Keratinocyte (primary cell): Measurements from ENCODE around the gene VASN. TPM values are rescaled to one million over a fixed set of nuclear protein-coding genes. Genes with fewer than 3 reads are reported as not detected.

ENCODE experiments used
- DNase-seq: peaks from one replicate; pipeline ENCODE4 v3.0.0-alpha.2; 2011; ENCODE audit warnings: low read depth, missing footprints, low spot score
- FAIRE-seq: peaks from 2 replicates; lab custom pipeline; 2011; peaks lifted over from hg19 to GRCh38; lab: Jason Lieb, UNC
- H2AFZ ChIP-seq: 2 replicates; pipeline ENCODE4 v1.6.0; 2012; ENCODE audit warnings: low read length, control low read depth, inconsistent platforms; ENCODE audit not compliant: control insufficient read depth
- H3K27ac ChIP-seq: 2 replicates; pipeline ENCODE4 v1.5.1; 2011; ENCODE audit warnings: low read length; ENCODE audit not compliant: control insufficient read depth, insufficient read depth
- H3K27me3 ChIP-seq: 3 replicates; pipeline ENCODE4 v1.6.0; 2011; ENCODE audit warnings: low read length; ENCODE audit not compliant: control insufficient read depth, insufficient read depth; ENCODE audit errors: extremely low read depth
- H3K36me3 ChIP-seq, 2 experiments: 2 replicates in 1 of 2; 3 replicates in 1 of 2; pipeline ENCODE4 v1.5.1; 2011; ENCODE audit warnings: low read length in 2 of 2, mild to moderate bottlenecking in 1 of 2; ENCODE audit not compliant: control insufficient read depth in 2 of 2, insufficient read depth in 2 of 2; ENCODE audit errors: extremely low read depth in 1 of 2
- H3K4me1 ChIP-seq: 3 replicates; pipeline ENCODE4 v1.5.1; 2011; ENCODE audit warnings: low read length; ENCODE audit not compliant: control insufficient read depth, insufficient read depth; ENCODE audit errors: extremely low read depth
- H3K4me2 ChIP-seq: 3 replicates; pipeline ENCODE4 v1.6.0; 2011; ENCODE audit warnings: low read depth, low read length; ENCODE audit not compliant: control insufficient read depth, insufficient read depth; ENCODE audit errors: extremely low read depth
- H3K4me3 ChIP-seq, 3 experiments: fragments of 200-600 bp in 1 of 3; sonication (generic) in 1 of 3; 2 replicates in 2 of 3; 3 replicates in 1 of 3; pipeline ENCODE4 v1.5.1; 2011 to 2016; ENCODE audit warnings: low read length in 3 of 3, mild to moderate bottlenecking in 3 of 3, control low read depth in 2 of 3, inconsistent platforms in 1 of 3, low read depth in 1 of 3, mixed read lengths in 1 of 3, mixed run types in 1 of 3, moderate library complexity in 1 of 3; ENCODE audit not compliant: control insufficient read depth in 2 of 3, insufficient read depth in 2 of 3; ENCODE audit errors: extremely low read depth in 1 of 3
- H3K79me2 ChIP-seq: 2 replicates; pipeline ENCODE4 v1.6.0; 2012; ENCODE audit warnings: low read length; ENCODE audit not compliant: control insufficient read depth, insufficient read depth
- H3K9ac ChIP-seq: 3 replicates; pipeline ENCODE4 v1.6.0; 2011; ENCODE audit warnings: low read length; ENCODE audit not compliant: control insufficient read depth, insufficient read depth; ENCODE audit errors: extremely low read depth
- H3K9me1 ChIP-seq: 3 replicates; pipeline ENCODE4 v1.6.0; 2011; ENCODE audit warnings: low read length; ENCODE audit not compliant: control insufficient read depth, insufficient read depth; ENCODE audit errors: extremely low read depth
- H3K9me3 ChIP-seq: 2 replicates; pipeline ENCODE4 v1.5.1; 2012; ENCODE audit warnings: low read depth, low read length; ENCODE audit not compliant: control insufficient read depth
- H4K20me1 ChIP-seq: 3 replicates; pipeline ENCODE4 v1.6.0; 2011; ENCODE audit warnings: low read length; ENCODE audit not compliant: control insufficient read depth, insufficient read depth; ENCODE audit errors: extremely low read depth
- CTCF ChIP-seq, 3 experiments: IDR thresholded peaks in 1 of 3; conservative IDR thresholded peaks in 1 of 3; optimal IDR thresholded peaks in 1 of 3; 2 replicates in 2 of 3; 3 replicates in 1 of 3; pipeline versions ENCODE3 to v1.5.1; 2011; ENCODE audit warnings: low read length in 3 of 3, mild to moderate bottlenecking in 3 of 3, moderate library complexity in 2 of 3, control low read depth in 1 of 3, inconsistent platforms in 1 of 3; ENCODE audit not compliant: insufficient read depth in 2 of 3; ENCODE audit errors: extremely low read depth in 1 of 3
- EZH2 ChIP-seq: IDR thresholded peaks from one replicate; pipeline ENCODE4 v1.6.1; 2012; ENCODE audit warnings: inconsistent platforms, mild to moderate bottlenecking, low read length, moderate library complexity
- dilution Hi-C: fragments of 300-500 bp; cut with MboI; formaldehyde crosslinking; loops from one replicate; pipeline ENCODE4 v1.7.0; 2020; ENCODE audit warnings: low sequenced_read_pairs; ENCODE audit not compliant: extremely low pct_ligation_motif_present
- polyA plus RNA-seq, 5 experiments: library from polyadenylated mRNA; depleted of rRNA in 3 of 5; stranded (reverse) in 3 of 5; stranded (forward) in 1 of 5; unstranded in 1 of 5; fragments of >200 nt; gene quantifications; 1 replicate in 1 of 5; 2 replicates in 3 of 5; 3 replicates in 1 of 5; pipeline versions ENCODE4 v1.2.1 to v1.2.3, GENCODE V29; 2011 to 2012; ENCODE audit warnings: missing spikeins in 2 of 5, low read depth in 1 of 5, low replicate concordance in 1 of 5

Gene VASN
- polyA plus RNA-seq, 1 donor (not counting 4 experiments of a cell fraction or from before 2014, with no cell fraction given) = 0.37 TPM

DNA sequence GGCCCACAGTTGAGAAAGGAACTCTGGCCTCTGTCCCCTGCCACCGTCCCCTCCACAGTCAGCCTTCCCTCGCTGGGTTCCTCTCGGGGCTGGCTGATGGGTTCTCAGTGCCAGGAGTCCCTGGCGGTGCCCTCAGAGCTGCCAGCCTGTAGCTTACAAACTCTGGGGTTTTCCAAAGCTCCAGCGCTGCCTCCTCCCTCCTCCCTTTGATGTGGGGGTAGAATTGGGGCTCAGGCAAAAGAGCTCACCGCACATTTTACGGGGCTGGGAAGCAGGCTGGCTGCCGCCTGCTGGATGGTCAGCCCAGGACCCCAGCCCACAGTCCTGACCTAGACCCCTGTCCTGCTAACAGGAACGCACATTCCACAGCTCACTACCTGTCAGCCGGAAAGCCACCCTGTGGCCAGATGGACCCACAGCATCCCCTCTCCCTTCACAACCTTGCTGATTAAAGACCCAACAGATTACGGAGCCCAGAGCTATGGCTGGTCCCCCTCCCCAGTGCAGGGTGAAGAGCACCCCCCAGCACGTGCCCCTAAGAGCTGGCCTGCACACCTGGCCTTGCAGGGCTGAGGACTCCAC lies 6.0 kb downstream of the VASN start:
- peak in 2 of 3 experiments; percentile 24 to 26 for TF ChIP-seq CTCF (optimal IDR thresholded peaks at IDR 0.05 in 1 of 3, IDR thresholded peaks at IDR 0.05 in 1 of 3, conservative IDR thresholded peaks at IDR 0.05 in 1 of 3; ENCODE audit: extremely low read depth in 1 of 3, insufficient read depth in 2 of 3, low read length in 3 of 3)
- no peak for TF ChIP-seq EZH2
- H3K27me3 ChIP-seq = no peaks in the 10 kb centered on the region
- H3K9me1 ChIP-seq = peaks cover under 1% of the 10 kb centered on the region
- no peak for FAIRE-seq
- peaks cover 3 to 11% of the 10 kb centered on the region in 2 experiments for H3K36me3 ChIP-seq
- DNase-seq = no peak
- H3K4me1 ChIP-seq = peaks cover 23% of the 10 kb centered on the region
- H3K27ac ChIP-seq = no peak overlapping the region
- H4K20me1 ChIP-seq = peaks cover 3% of the 10 kb centered on the region
- no peak overlapping the region for H3K4me3 ChIP-seq
- no peaks in the 10 kb centered on the region for H3K79me2 ChIP-seq
- H3K4me2 ChIP-seq = no peak overlapping the region
- no peak overlapping the region for H3K9ac ChIP-seq
- dilution Hi-C loops = no loop called here
- H3K9me3 ChIP-seq = no peaks in the 10 kb centered on the region
- H2AFZ ChIP-seq = no peak overlapping the region

DNA sequence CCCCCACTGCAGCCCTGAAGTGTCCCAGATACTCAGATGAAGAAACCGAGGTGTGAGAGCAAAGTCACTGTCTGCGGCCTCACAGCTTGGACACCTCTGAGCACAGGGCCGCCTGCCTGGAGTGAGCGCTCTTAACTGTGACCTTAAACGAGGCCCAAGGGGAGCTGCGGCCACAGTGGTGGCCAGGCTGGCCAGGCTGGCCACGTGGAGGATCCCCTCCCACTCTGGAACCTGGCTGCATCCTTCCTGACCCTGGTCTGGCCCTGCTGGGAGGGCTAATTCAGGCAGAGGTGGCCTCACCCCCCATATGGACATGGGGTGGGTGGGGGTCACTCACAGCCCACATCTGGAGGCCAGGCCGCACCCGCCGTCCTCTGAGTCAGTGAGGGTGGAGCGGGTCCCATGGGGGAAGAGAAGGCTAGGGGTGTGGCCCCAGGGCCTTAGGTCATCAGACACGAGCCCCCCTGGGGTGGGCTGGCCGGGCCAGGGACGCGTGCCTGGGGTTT lies 6.6 kb downstream of the VASN start:
- TF ChIP-seq CTCF (optimal IDR thresholded peaks at IDR 0.05 in 1 of 3, IDR thresholded peaks at IDR 0.05 in 1 of 3, conservative IDR thresholded peaks at IDR 0.05 in 1 of 3; ENCODE audit: extremely low read depth in 1 of 3, insufficient read depth in 2 of 3, low read length in 3 of 3) (no peak), EZH2 (no peak)
- no peak for DNase-seq
- Histone ChIP-seq H3K27me3 (no peaks in the 10 kb centered on the region), H3K36me3 (peaks cover 4 to 11% of the 10 kb centered on the region in 2 experiments), H3K9ac (no peak overlapping the region), H3K4me3 (no peak overlapping the region), H3K4me1 (peaks cover 18% of the 10 kb centered on the region), H3K27ac (no peak overlapping the region), H2AFZ (no peak overlapping the region), H3K9me1 (no peaks in the 10 kb centered on the region), H4K20me1 (peaks cover 3% of the 10 kb centered on the region), H3K9me3 (no peaks in the 10 kb centered on the region), H3K79me2 (no peaks in the 10 kb centered on the region), H3K4me2 (no peak overlapping the region)
- dilution Hi-C loops = no loop called here
- no peak for FAIRE-seq
